Measurements from ENCODE around the gene TMEM40.
"Not testable (repeated sequence)": the region's sequence is repeated elsewhere in the genome, so short reads cannot be mapped to it uniquely, and the experiment has no call there.

The TMEM40 gene

DNA sequence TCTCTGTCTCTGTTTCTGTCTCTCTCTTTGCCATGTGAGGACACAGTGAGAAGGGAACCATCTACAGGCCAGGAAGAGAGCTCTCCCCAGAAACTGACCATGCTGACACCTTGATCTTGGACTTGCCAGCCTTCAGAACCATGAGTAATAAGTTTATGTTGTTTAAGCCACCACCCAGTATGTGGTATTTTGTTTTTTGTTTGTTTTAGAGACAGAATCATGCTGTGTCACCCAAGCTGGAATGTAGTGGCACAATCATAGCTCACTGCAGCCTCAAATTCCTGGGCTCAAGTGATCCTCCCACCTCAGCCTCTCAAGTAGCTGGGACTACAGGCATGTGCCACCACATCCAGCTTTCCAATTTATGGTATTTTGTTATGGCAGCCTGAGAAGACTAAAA is 35.7 kb downstream of the TMEM40 start:
- H3K27me3 ChIP-seq (ENCODE audit: control insufficient read depth, insufficient read depth, low read length); H3K36me3 ChIP-seq (ENCODE audit: control insufficient read depth, insufficient read depth, low read length); H3K9me3 ChIP-seq (ENCODE audit: control insufficient read depth, insufficient read depth, low read length); H3K4me1 ChIP-seq (ENCODE audit: control insufficient read depth, insufficient read depth, low read length); H3K4me3 ChIP-seq (ENCODE audit: low read depth, low read length); H3K9ac ChIP-seq (ENCODE audit: low read depth, low read length): not testable (repeated sequence)

- Histone ChIP-seq H3K9me3 (ENCODE audit: control insufficient read depth, insufficient read depth, low read length) (no peaks in the 10 kb centered on the region), H3K9ac (ENCODE audit: low read depth, low read length) (no peak overlapping the region), H3K27me3 (ENCODE audit: control insufficient read depth, insufficient read depth, low read length) (no peaks in the 10 kb centered on the region), H3K4me1 (ENCODE audit: control insufficient read depth, insufficient read depth, low read length) (no peaks in the 10 kb centered on the region), H3K4me3 (ENCODE audit: low read depth, low read length) (no peak overlapping the region), H3K36me3 (ENCODE audit: control insufficient read depth, insufficient read depth, low read length) (no peaks in the 10 kb centered on the region)
Observed at GRCh38 chr3:12722226-12722625, 36.8 kb downstream of the TMEM40 start.

- H3K9ac ChIP-seq (ENCODE audit: low read depth, low read length): no peak overlapping the region
- H3K36me3 ChIP-seq (ENCODE audit: control insufficient read depth, insufficient read depth, low read length): no peaks in the 10 kb centered on the region
- no peaks in the 10 kb centered on the region for H3K9me3 ChIP-seq (ENCODE audit: control insufficient read depth, insufficient read depth, low read length)
- no peaks in the 10 kb centered on the region for H3K4me1 ChIP-seq (ENCODE audit: control insufficient read depth, insufficient read depth, low read length)
- H3K4me3 ChIP-seq (ENCODE audit: low read depth, low read length): no peak overlapping the region
- H3K27me3 ChIP-seq (ENCODE audit: control insufficient read depth, insufficient read depth, low read length): no peaks in the 10 kb centered on the region
Observed at GRCh38 chr3:12719984-12720898, 38.8 kb downstream of the TMEM40 start.

DNA sequence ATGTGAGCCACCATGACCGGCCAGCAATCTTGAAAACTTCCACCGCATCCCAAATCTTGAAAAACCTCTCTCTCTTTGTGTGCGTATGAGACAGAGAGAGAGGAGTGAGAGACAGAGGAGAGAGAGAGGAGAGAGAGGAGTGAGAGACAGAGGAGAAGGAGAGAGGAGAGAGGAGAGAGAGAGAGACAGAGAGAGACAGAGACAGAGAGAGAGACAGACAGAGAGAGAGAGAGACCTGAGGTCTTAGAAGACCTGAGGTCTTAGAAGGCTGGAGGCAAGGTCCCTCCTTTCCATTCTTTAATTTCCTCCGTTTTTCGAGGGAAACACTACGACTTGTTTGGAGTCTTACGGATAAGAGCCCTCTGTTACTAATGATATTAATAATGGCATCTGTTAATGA is 39.5 kb downstream of the TMEM40 start:
- Histone ChIP-seq H3K9ac (ENCODE audit: low read depth, low read length) (no peak overlapping the region), H3K4me3 (ENCODE audit: low read depth, low read length) (no peak overlapping the region), H3K4me1 (ENCODE audit: control insufficient read depth, insufficient read depth, low read length) (no peaks in the 10 kb centered on the region), H3K9me3 (ENCODE audit: control insufficient read depth, insufficient read depth, low read length) (no peaks in the 10 kb centered on the region), H3K27me3 (ENCODE audit: control insufficient read depth, insufficient read depth, low read length) (no peaks in the 10 kb centered on the region), H3K36me3 (ENCODE audit: control insufficient read depth, insufficient read depth, low read length) (no peaks in the 10 kb centered on the region)

- H3K4me3 ChIP-seq (ENCODE audit: low read depth, low read length): no peak overlapping the region
- H3K4me1 ChIP-seq (ENCODE audit: control insufficient read depth, insufficient read depth, low read length): no peaks in the 10 kb centered on the region
- no peak overlapping the region for H3K9ac ChIP-seq (ENCODE audit: low read depth, low read length)
- H3K27me3 ChIP-seq (ENCODE audit: control insufficient read depth, insufficient read depth, low read length): no peaks in the 10 kb centered on the region
- no peaks in the 10 kb centered on the region for H3K36me3 ChIP-seq (ENCODE audit: control insufficient read depth, insufficient read depth, low read length)
- no peaks in the 10 kb centered on the region for H3K9me3 ChIP-seq (ENCODE audit: control insufficient read depth, insufficient read depth, low read length)
Observed at GRCh38 chr3:12716605-12717151, 42.4 kb downstream of the TMEM40 start.

- H3K9me3 ChIP-seq (ENCODE audit: control insufficient read depth, insufficient read depth, low read length): no peaks in the 10 kb centered on the region
- no peak overlapping the region for H3K4me3 ChIP-seq (ENCODE audit: low read depth, low read length)
- H3K4me1 ChIP-seq (ENCODE audit: control insufficient read depth, insufficient read depth, low read length): no peaks in the 10 kb centered on the region
- H3K27me3 ChIP-seq (ENCODE audit: control insufficient read depth, insufficient read depth, low read length): no peaks in the 10 kb centered on the region
- no peak overlapping the region for H3K9ac ChIP-seq (ENCODE audit: low read depth, low read length)
- no peaks in the 10 kb centered on the region for H3K36me3 ChIP-seq (ENCODE audit: control insufficient read depth, insufficient read depth, low read length)
Observed at GRCh38 chr3:12714278-12714677, 44.8 kb downstream of the TMEM40 start.

GRCh38 chr3:12710062-12710461 is 49.0 kb downstream of the TMEM40 start:
- Histone ChIP-seq H3K27me3 (ENCODE audit: control insufficient read depth, insufficient read depth, low read length) (no peaks in the 10 kb centered on the region), H3K4me1 (ENCODE audit: control insufficient read depth, insufficient read depth, low read length) (no peaks in the 10 kb centered on the region), H3K36me3 (ENCODE audit: control insufficient read depth, insufficient read depth, low read length) (no peaks in the 10 kb centered on the region), H3K9ac (ENCODE audit: low read depth, low read length) (no peak overlapping the region), H3K9me3 (ENCODE audit: control insufficient read depth, insufficient read depth, low read length) (no peaks in the 10 kb centered on the region), H3K4me3 (ENCODE audit: low read depth, low read length) (no peak overlapping the region)

DNA sequence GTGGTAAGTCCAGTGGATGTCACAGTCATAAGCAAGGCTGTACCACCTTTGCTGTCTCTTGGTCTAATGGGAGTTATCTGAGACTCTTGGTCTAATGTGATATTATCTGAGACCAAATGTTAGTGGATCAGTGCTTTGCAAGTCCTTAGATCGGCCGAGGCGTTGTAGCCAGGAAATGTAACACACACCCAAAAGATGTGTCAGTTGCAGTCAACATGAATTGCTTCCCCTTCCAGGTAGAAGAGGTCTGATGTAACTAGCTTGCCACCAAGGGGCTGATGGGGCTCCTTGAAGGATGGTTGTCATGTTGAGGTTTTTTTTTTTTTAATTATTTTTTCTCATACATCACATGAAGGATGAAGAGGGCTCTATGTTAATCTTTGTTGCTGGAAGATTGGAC is 49.7 kb downstream of the TMEM40 start:
- no peaks in the 10 kb centered on the region for H3K27me3 ChIP-seq (ENCODE audit: control insufficient read depth, insufficient read depth, low read length)
- no peak overlapping the region for H3K9ac ChIP-seq (ENCODE audit: low read depth, low read length)
- no peak overlapping the region for H3K4me3 ChIP-seq (ENCODE audit: low read depth, low read length)
- no peaks in the 10 kb centered on the region for H3K4me1 ChIP-seq (ENCODE audit: control insufficient read depth, insufficient read depth, low read length)
- no peaks in the 10 kb centered on the region for H3K36me3 ChIP-seq (ENCODE audit: control insufficient read depth, insufficient read depth, low read length)
- H3K9me3 ChIP-seq (ENCODE audit: control insufficient read depth, insufficient read depth, low read length): no peaks in the 10 kb centered on the region

DNA sequence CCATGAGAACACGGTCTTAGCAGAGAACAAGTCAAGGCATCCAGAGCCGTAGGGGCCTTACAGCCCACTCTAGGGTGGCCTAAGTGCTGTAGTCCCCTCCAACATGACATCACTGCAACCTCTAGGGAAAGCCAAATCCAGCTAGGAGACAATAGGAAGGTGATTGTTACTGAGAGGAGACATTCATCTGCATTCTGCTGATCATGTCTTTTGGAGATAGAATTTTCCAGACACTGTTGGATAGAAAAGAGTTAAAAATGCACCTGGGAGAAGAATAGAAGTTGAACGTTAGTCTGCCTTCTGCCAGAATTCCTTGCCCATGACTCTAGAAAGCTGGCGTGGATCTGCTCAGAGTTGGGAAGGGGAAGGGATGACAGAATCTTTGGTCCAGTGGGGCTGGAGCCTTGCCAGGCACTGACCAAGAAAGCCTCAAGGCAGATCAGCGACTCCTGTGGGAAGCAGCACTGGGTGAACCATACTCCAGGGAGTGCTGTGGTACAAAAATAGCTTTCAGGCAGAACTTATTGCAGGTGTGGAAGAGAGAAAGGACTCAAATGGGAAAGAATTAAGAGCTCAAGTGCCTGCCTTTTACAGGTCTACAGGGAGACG is 50.4 kb downstream of the TMEM40 start:
- Histone ChIP-seq H3K27me3 (ENCODE audit: control insufficient read depth, insufficient read depth, low read length) (no peaks in the 10 kb centered on the region), H3K36me3 (ENCODE audit: control insufficient read depth, insufficient read depth, low read length) (no peaks in the 10 kb centered on the region), H3K4me1 (ENCODE audit: control insufficient read depth, insufficient read depth, low read length) (no peaks in the 10 kb centered on the region), H3K9me3 (ENCODE audit: control insufficient read depth, insufficient read depth, low read length) (no peaks in the 10 kb centered on the region), H3K4me3 (ENCODE audit: low read depth, low read length) (no peak overlapping the region), H3K9ac (ENCODE audit: low read depth, low read length) (no peak overlapping the region)

DNA sequence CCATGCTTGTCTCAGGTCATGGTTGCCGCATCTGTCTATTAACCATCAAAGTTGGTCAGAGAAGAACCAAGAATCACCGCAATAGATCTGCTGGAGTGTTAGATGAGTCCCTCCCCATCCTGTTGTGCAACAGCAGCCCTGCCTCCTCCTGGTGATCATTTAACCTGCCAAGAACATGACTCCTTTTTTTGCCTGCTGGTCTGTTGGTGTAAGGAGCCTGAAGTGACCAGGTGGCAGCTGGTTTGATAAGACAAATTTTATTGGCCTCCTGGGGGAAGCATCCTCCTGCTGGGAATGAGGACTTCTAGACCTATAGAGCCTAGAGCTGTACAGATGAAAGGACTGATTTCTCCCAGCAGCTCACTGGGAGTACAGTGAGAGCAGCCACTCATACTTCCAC is 51.6 kb downstream of the TMEM40 start:
- Histone ChIP-seq H3K4me1 (ENCODE audit: control insufficient read depth, insufficient read depth, low read length) (no peaks in the 10 kb centered on the region), H3K9me3 (ENCODE audit: control insufficient read depth, insufficient read depth, low read length) (no peaks in the 10 kb centered on the region), H3K4me3 (ENCODE audit: low read depth, low read length) (no peak overlapping the region), H3K36me3 (ENCODE audit: control insufficient read depth, insufficient read depth, low read length) (no peaks in the 10 kb centered on the region), H3K9ac (ENCODE audit: low read depth, low read length) (no peak overlapping the region), H3K27me3 (ENCODE audit: control insufficient read depth, insufficient read depth, low read length) (no peaks in the 10 kb centered on the region)

DNA sequence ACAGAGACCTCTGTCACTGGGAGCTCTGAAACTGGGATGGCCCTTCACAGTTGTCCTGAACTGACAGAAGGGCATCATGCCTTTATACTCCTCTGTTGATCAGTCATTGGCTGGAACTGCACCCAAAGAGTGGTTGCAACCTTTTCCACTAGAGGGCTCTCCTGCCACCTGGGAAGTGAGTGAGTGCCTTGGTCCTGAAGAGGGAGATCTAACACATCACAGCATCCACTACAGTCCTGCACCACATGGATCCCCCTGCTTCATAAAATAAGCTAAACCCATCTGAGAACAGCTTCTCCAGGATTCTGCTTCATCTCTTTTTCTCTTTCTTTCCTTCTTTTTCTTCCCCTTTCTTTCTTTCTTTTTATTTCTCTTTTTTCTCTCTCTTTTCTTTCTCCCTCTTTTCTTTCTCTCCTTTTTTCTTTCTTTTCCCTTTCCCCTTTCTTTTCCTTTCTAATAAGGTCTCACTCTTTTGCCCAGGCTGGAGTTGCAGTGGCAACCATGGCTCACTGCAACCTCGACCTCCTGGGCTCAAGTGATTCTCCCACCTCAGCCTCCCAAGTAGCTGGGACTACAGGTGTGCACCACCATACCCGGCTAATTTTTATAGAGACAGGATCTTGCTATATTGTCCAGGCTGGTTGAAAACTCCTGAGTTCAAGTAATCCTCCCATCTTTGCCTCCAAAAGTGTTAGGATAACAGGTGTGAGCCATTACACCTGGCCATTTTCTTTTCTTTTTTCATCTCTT is 52.4 kb downstream of the TMEM40 start:
- no peaks in the 10 kb centered on the region for H3K36me3 ChIP-seq (ENCODE audit: control insufficient read depth, insufficient read depth, low read length)

More for the DNA sequence above, 52.4 kb downstream of the TMEM40 start:
- Histone ChIP-seq H3K4me3 (ENCODE audit: low read depth, low read length) (no peak overlapping the region), H3K27me3 (ENCODE audit: control insufficient read depth, insufficient read depth, low read length) (no peaks in the 10 kb centered on the region), H3K4me1 (ENCODE audit: control insufficient read depth, insufficient read depth, low read length) (no peaks in the 10 kb centered on the region), H3K9me3 (ENCODE audit: control insufficient read depth, insufficient read depth, low read length) (no peaks in the 10 kb centered on the region), H3K9ac (ENCODE audit: low read depth, low read length) (no peak overlapping the region)
